NT2/D1 (cell line): ENCODE results near the gene TM9SF2.
"Not testable (repeated sequence)": the region's sequence is repeated elsewhere in the genome, so short reads cannot be mapped to it uniquely, and the experiment has no call there.

Experiments used
- DNase-seq: peaks from one replicate; pipeline ENCODE4 v3.0.0-alpha.2; 2011; ENCODE audit warnings: low read depth, low spot score
- H3K27me3 ChIP-seq: 2 replicates; pipeline ENCODE4 v1.6.0; 2011; ENCODE audit warnings: mild to moderate bottlenecking; ENCODE audit not compliant: insufficient read length, insufficient read depth
- H3K36me3 ChIP-seq: 2 replicates; pipeline ENCODE4 v1.6.1; 2011; ENCODE audit warnings: mild to moderate bottlenecking, low read length, mixed read lengths; ENCODE audit not compliant: insufficient read depth, insufficient read length
- H3K4me1 ChIP-seq: 2 replicates; pipeline ENCODE4 v1.5.1; 2011; ENCODE audit not compliant: insufficient read depth, insufficient read length
- H3K4me3 ChIP-seq: 2 replicates; pipeline ENCODE4 v1.5.1; 2011; ENCODE audit warnings: low read depth; ENCODE audit not compliant: insufficient read length
- H3K9ac ChIP-seq: 2 replicates; pipeline ENCODE4 v1.6.0; 2011; ENCODE audit warnings: low read depth; ENCODE audit not compliant: insufficient read length
- H3K9me3 ChIP-seq: 2 replicates; pipeline ENCODE4 v1.5.1; 2011; ENCODE audit warnings: mild to moderate bottlenecking, low read length; ENCODE audit not compliant: insufficient read depth
- SUZ12 ChIP-seq: IDR thresholded peaks from 2 replicates; pipeline ENCODE4 v1.6.1; 2011; ENCODE audit not compliant: insufficient read length, insufficient read depth; ENCODE audit errors: extremely low read depth
- YY1 ChIP-seq: IDR thresholded peaks from 2 replicates; pipeline ENCODE4 v1.6.1; 2011; ENCODE audit not compliant: insufficient read length, insufficient read depth
- ZNF274 ChIP-seq: IDR thresholded peaks from 2 replicates; pipeline ENCODE4 v1.6.1; 2011; ENCODE audit warnings: mild to moderate bottlenecking, low read depth, low read length

The TM9SF2 gene, protein sequence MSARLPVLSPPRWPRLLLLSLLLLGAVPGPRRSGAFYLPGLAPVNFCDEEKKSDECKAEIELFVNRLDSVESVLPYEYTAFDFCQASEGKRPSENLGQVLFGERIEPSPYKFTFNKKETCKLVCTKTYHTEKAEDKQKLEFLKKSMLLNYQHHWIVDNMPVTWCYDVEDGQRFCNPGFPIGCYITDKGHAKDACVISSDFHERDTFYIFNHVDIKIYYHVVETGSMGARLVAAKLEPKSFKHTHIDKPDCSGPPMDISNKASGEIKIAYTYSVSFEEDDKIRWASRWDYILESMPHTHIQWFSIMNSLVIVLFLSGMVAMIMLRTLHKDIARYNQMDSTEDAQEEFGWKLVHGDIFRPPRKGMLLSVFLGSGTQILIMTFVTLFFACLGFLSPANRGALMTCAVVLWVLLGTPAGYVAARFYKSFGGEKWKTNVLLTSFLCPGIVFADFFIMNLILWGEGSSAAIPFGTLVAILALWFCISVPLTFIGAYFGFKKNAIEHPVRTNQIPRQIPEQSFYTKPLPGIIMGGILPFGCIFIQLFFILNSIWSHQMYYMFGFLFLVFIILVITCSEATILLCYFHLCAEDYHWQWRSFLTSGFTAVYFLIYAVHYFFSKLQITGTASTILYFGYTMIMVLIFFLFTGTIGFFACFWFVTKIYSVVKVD

GRCh38 chr13:99501184-99501847 lies at the start of gene TM9SF2:
TSS of gene TM9SF2 (plus strand) at chr13:99501472. CDS start at chr13:99501607, 135 bp downstream.
- DNase-seq: peak; percentile 97
- Histone ChIP-seq H3K27me3 (no peaks in the 10 kb centered on the region), H3K4me1 (no peaks in the 10 kb centered on the region), H3K36me3 (peaks cover 3% of the 10 kb centered on the region), H3K9me3 (no peaks in the 10 kb centered on the region; the same call in 1 of the 2 replicates), H3K9ac (peak within 1 kb of the TSS; percentile 88), H3K4me3 (peak within 1 kb of the TSS; percentile 90)
- TF ChIP-seq SUZ12 (no peak), YY1 (no peak), ZNF274 (no peak)

GRCh38 chr13:99454518-99455183 lies 46.6 kb upstream of the TM9SF2 start:
- H3K27me3 ChIP-seq: no peaks in the 10 kb centered on the region

GRCh38 chr13:99459099-99459850 lies 42.0 kb upstream of the TM9SF2 start:
- Histone ChIP-seq H3K4me1 (no peaks in the 10 kb centered on the region), H3K36me3 (no peaks in the 10 kb centered on the region), H3K9ac (no peak overlapping the region), H3K27me3 (no peaks in the 10 kb centered on the region), H3K9me3 (no peaks in the 10 kb centered on the region), H3K4me3 (no peak overlapping the region)
- DNase-seq: no peak
- TF ChIP-seq SUZ12: no peak
- TF ChIP-seq ZNF274: no peak
- no peak for TF ChIP-seq YY1

More at GRCh38 chr13:99454518-99455183, 46.6 kb upstream of the TM9SF2 start:
- no peaks in the 10 kb centered on the region for H3K4me1 ChIP-seq
- H3K4me3 ChIP-seq: no peak overlapping the region
- H3K9ac ChIP-seq: no peak overlapping the region
- DNase-seq: no peak
- no peaks in the 10 kb centered on the region for H3K36me3 ChIP-seq
- TF ChIP-seq YY1 (no peak), ZNF274 (no peak), SUZ12 (no peak)
- H3K9me3 ChIP-seq: no peaks in the 10 kb centered on the region

- not testable (repeated sequence) for H3K9ac ChIP-seq, DNase-seq, H3K27me3 ChIP-seq, H3K36me3 ChIP-seq, H3K4me3 ChIP-seq, H3K4me1 ChIP-seq, H3K9me3 ChIP-seq
These were observed 40.5 kb upstream of the TM9SF2 start for GRCh38 chr13:99460802-99461201.

DNA sequence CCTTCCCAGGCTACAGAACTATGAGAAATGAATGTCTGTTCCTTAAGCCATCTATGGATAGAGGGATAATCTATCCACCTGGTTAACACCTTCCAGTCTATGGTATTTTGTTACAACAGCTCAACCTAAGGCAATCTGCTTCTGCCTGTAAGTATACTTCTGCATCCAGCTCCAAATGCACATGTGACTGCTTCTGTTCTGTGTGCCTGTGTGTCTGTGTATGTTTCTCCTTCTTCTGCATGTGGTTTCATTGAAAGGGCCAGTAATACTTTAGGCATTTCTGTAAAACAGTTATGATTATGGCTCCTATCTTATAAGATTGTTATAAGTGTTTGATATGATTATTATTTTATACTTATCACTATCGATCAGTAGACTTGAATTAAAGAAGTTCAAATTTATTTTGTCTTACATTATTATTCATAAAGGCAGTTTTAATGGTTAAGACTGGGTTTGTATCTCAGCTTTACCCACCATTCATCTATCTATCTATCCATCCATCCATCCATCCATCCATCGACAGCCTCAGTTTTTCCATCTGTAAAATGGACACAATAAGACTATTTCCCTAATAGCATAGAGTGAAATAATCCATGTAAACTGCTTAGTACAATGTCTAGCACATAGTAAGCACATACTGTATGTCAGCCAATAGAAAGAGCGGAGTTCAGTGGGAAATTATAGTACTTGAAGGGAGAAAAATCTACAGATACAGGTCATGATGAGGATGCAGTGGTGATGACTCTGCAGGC lies 37.5 kb upstream of the TM9SF2 start:
- DNase-seq: no peak
- Histone ChIP-seq H3K4me3 (no peak overlapping the region), H3K36me3 (no peaks in the 10 kb centered on the region)

DNA sequence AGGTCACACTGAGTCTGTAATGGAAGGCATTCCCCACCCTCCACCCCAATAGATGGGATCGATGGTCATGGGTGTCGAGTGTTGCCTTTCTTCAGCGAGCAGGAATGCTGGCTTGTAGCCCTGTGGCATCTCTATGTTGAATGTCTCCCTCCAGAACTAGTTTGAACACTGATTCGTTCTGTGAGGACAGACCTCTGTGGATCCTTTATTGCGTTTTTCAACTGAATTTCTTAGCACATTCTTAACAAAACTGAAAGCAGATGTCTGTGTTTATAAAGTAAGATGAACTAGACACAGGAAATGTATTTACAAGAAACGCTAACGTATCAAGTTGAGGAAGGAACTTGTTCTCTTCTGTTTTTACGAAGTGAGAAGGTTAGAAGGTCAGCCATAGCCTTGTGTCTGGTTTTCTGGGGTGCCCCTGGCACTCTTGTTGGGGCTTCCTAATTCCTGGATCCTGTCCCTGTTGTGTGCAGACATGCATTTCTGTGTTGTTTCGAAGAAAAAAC lies 36.8 kb upstream of the TM9SF2 start:
- no peak for TF ChIP-seq SUZ12
- TF ChIP-seq ZNF274: no peak
- no peak for TF ChIP-seq YY1
- no peaks in the 10 kb centered on the region for H3K9me3 ChIP-seq
- H3K36me3 ChIP-seq: no peaks in the 10 kb centered on the region
- no peaks in the 10 kb centered on the region for H3K4me1 ChIP-seq
- H3K27me3 ChIP-seq: no peaks in the 10 kb centered on the region
- no peak for DNase-seq
- H3K9ac ChIP-seq: no peak overlapping the region
- H3K4me3 ChIP-seq: no peak overlapping the region

More for the DNA sequence above, 37.5 kb upstream of the TM9SF2 start:
- Histone ChIP-seq H3K9me3 (no peaks in the 10 kb centered on the region), H3K4me1 (no peaks in the 10 kb centered on the region), H3K27me3 (no peaks in the 10 kb centered on the region), H3K9ac (no peak overlapping the region)
- TF ChIP-seq ZNF274 (no peak), YY1 (no peak), SUZ12 (no peak)
